ENCODE results near the gene XPC. TPM values are rescaled to one million over a fixed set of nuclear protein-coding genes. Genes with fewer than 3 reads are reported as not detected.

The XPC gene
- total RNA-seq, 2 donors from 2014 or later = 33.0 to 40.0 TPM

DNA sequence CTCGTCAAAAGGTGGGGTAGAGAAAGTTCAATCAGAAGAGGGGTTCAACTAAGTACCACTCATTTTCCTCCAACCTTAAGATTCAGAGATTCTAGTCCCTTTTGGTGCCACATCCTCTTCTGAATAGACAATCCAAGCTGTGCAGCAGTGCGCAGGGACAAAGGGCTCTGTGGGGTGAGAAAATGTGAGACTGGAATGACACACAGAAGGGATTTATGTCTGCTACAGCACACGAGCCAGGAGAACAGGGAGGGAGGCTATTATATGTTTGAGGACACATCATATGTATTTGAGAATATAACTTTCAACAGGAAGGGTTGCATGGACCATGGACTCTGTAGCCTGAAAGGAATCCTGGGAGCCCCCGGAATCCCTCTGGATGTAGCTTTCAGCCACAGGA lies 33.2 kb upstream of the XPC start:
- peaks cover 4% of the 10 kb centered on the region for H3K4me1 Mint-ChIP-seq
- no peak overlapping the region for H3K4me3 Mint-ChIP-seq
- 87 to 93% methylated on average over 2 to 3 of the region's 4 CpGs for WGBS, 2 experiments (ENCODE audit: insufficient coverage in 1 of 2, insufficient read length in 1 of 2)
- no peak for DNase-seq
- H3K36me3 ChIP-seq (ENCODE audit: control insufficient read depth, insufficient read depth, low read length) = no peaks in the 10 kb centered on the region
- H3K4me1 ChIP-seq (ENCODE audit: control insufficient read depth, insufficient read depth, low read length) = no peaks in the 10 kb centered on the region
- no peak overlapping the region for H3K4me3 ChIP-seq (ENCODE audit: low read length)
- no peak overlapping the region for H3K9ac ChIP-seq (ENCODE audit: extremely low read depth, low read length, poor library complexity, severe bottlenecking)
- TF ChIP-seq, protein P1, sequence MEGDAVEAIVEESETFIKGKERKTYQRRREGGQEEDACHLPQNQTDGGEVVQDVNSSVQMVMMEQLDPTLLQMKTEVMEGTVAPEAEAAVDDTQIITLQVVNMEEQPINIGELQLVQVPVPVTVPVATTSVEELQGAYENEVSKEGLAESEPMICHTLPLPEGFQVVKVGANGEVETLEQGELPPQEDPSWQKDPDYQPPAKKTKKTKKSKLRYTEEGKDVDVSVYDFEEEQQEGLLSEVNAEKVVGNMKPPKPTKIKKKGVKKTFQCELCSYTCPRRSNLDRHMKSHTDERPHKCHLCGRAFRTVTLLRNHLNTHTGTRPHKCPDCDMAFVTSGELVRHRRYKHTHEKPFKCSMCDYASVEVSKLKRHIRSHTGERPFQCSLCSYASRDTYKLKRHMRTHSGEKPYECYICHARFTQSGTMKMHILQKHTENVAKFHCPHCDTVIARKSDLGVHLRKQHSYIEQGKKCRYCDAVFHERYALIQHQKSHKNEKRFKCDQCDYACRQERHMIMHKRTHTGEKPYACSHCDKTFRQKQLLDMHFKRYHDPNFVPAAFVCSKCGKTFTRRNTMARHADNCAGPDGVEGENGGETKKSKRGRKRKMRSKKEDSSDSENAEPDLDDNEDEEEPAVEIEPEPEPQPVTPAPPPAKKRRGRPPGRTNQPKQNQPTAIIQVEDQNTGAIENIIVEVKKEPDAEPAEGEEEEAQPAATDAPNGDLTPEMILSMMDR (conservative IDR thresholded peaks at IDR 0.05) = no peak
- H3K27ac Mint-ChIP-seq = no peak overlapping the region
- H3K27me3 Mint-ChIP-seq (ENCODE audit: insufficient read depth) = peaks cover 11% of the 10 kb centered on the region
- H3K27ac ChIP-seq (ENCODE audit: low read depth, low read length) = no peak overlapping the region
- no peaks in the 10 kb centered on the region for H3K36me3 Mint-ChIP-seq (ENCODE audit: low read depth)
- peaks cover 9% of the 10 kb centered on the region for H3K27me3 ChIP-seq (ENCODE audit: control insufficient read depth, insufficient read depth, low read length, poor library complexity, severe bottlenecking)
- no peaks in the 10 kb centered on the region for H3K9me3 ChIP-seq (ENCODE audit: control insufficient read depth, low read length)
- peaks cover 5% of the 10 kb centered on the region for H3K9me3 Mint-ChIP-seq

DNA sequence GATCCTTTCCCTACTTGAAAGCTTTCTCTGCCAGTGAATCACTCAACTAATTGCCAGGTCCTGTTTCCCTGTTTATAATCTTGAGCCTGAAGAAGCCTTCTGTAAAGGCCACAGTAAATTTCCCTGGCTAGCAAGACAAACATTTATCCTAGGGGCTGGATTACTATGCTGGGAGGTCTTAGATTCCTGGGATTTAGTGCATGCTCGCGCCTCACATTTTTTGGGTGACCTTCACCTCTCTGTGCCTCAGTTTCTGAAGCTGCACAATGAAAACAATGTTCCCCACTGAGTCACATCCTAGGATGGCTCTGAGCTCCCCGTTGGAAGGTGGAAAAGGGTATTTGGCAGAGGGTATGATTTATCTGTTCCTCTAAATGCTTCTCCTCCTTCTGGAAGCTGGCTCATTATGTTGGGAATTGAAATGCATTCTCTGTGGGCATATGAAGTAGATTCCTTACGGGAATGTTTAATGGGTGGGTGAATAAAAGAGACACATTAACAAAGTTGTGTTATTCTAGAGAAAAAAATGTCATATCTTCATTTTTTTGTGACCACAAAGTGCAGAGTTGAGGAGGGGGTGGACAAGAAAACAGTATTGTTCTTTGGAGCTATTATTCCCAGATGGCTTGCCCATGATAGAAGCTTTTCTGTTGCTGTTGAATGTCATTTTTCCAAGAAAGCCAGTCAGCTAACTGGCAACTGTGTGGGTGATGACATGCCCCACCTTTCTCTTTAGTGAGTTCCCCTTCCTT lies 32.6 kb upstream of the XPC start:
- Histone ChIP-seq H3K36me3 (ENCODE audit: control insufficient read depth, insufficient read depth, low read length) (no peaks in the 10 kb centered on the region), H3K9me3 (ENCODE audit: control insufficient read depth, low read length) (no peaks in the 10 kb centered on the region), H3K9ac (ENCODE audit: extremely low read depth, low read length, poor library complexity, severe bottlenecking) (no peak overlapping the region), H3K4me3 (ENCODE audit: low read length) (no peak overlapping the region), H3K4me1 (ENCODE audit: control insufficient read depth, insufficient read depth, low read length) (no peaks in the 10 kb centered on the region), H3K27me3 (ENCODE audit: control insufficient read depth, insufficient read depth, low read length, poor library complexity, severe bottlenecking) (peaks cover 9% of the 10 kb centered on the region), H3K27ac (ENCODE audit: low read depth, low read length) (no peak overlapping the region)
- TF ChIP-seq, protein P1 (conservative IDR thresholded peaks at IDR 0.05) = no peak
- no peak overlapping the region for H3K27ac Mint-ChIP-seq
- H3K9me3 Mint-ChIP-seq = no peaks in the 10 kb centered on the region
- no peaks in the 10 kb centered on the region for H3K36me3 Mint-ChIP-seq (ENCODE audit: low read depth)
- peaks cover 4% of the 10 kb centered on the region for H3K4me1 Mint-ChIP-seq
- WGBS, 2 experiments (ENCODE audit: insufficient coverage in 1 of 2, insufficient read length in 1 of 2) = 82% methylated on average over 4 of the region's 4 CpGs; no CpG with 5 or more reads in 1 of the 2 experiments
- no peak overlapping the region for H3K4me3 Mint-ChIP-seq
- peaks cover 9% of the 10 kb centered on the region for H3K27me3 Mint-ChIP-seq (ENCODE audit: insufficient read depth)
- peak; percentile 3 for DNase-seq

DNA sequence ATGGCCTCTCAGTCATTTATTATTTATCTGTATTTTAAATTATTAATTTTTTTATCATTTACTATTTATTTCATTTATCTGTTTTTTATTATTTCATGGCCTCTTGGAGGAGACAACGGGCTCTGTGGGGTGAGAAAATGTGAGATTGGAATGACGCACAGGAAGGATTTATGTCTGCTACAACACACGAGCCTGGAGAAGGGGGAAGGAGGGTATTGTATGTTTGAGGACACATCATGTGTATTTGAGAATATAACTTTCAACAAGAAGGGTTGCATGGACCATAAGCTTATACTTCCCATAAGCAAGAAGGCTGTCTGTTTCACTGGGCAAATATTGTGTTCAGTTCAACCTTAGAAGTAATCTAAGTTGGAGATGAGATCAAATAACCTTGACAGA lies 31.9 kb upstream of the XPC start:
- Mint-ChIP-seq H3K4me1 (peaks cover 4% of the 10 kb centered on the region), H3K27ac (no peak overlapping the region)
- H3K27ac ChIP-seq (ENCODE audit: low read depth, low read length) = no peak overlapping the region

More for the DNA sequence above, 31.9 kb upstream of the XPC start:
- no peak for DNase-seq
- Histone ChIP-seq H3K9me3 (ENCODE audit: control insufficient read depth, low read length) (no peaks in the 10 kb centered on the region), H3K27me3 (ENCODE audit: control insufficient read depth, insufficient read depth, low read length, poor library complexity, severe bottlenecking) (peaks cover 9% of the 10 kb centered on the region), H3K4me1 (ENCODE audit: control insufficient read depth, insufficient read depth, low read length) (no peaks in the 10 kb centered on the region), H3K4me3 (ENCODE audit: low read length) (no peak overlapping the region), H3K9ac (ENCODE audit: extremely low read depth, low read length, poor library complexity, severe bottlenecking) (no peak overlapping the region), H3K36me3 (ENCODE audit: control insufficient read depth, insufficient read depth, low read length) (no peaks in the 10 kb centered on the region)
- 98 to 100% methylated on average over 2 to 3 of the region's 3 CpGs for WGBS, 2 experiments (ENCODE audit: insufficient coverage in 1 of 2, insufficient read length in 1 of 2)
- no peak overlapping the region for H3K4me3 Mint-ChIP-seq
- no peaks in the 10 kb centered on the region for H3K36me3 Mint-ChIP-seq (ENCODE audit: low read depth)
- H3K9me3 Mint-ChIP-seq = no peaks in the 10 kb centered on the region
- peaks cover 9% of the 10 kb centered on the region for H3K27me3 Mint-ChIP-seq (ENCODE audit: insufficient read depth)
- TF ChIP-seq, protein P1 (conservative IDR thresholded peaks at IDR 0.05) = no peak

Measured in endodermal cell (in vitro differentiated cells).